Activated gamma-delta T cell treated with Interleukin-2 at 50 U/mL for 16 hours (primary cell): ENCODE results near the gene CBFA2T3.
A peak's percentile ranks its signal among the peaks of the same experiment; 100 is the strongest.
"Not testable (repeated sequence)": the region's sequence is repeated elsewhere in the genome, so short reads cannot be mapped to it uniquely, and the experiment has no call there.

Source experiments
- DNase-seq: peaks from one replicate; pipeline ENCODE4 v3.0.0-alpha.2; 2020

CBFA2T3 gene

GRCh38 chr16:89011909-89012621 lies 35.1 kb upstream of the CBFA2T3 start:
- no peak for DNase-seq

GRCh38 chr16:89010210-89010925 lies 33.4 kb upstream of the CBFA2T3 start:
- no peak for DNase-seq

- DNase-seq, result peak; percentile 25
These were observed 32.6 kb upstream of the CBFA2T3 start for GRCh38 chr16:89009343-89010209.

- DNase-seq, result not testable (repeated sequence)
These were observed 31.8 kb upstream of the CBFA2T3 start for GRCh38 chr16:89008796-89009195.

GRCh38 chr16:89007371-89008249 lies 30.6 kb upstream of the CBFA2T3 start:
- no peak for DNase-seq

- DNase-seq, result no peak
These were observed 29.2 kb upstream of the CBFA2T3 start for GRCh38 chr16:89006036-89006752.

GRCh38 chr16:89005201-89006035 lies 28.4 kb upstream of the CBFA2T3 start:
- DNase-seq, result no peak

GRCh38 chr16:89004209-89004831 lies 27.3 kb upstream of the CBFA2T3 start:
- no peak for DNase-seq

- no peak for DNase-seq
These were observed 26.8 kb upstream of the CBFA2T3 start for GRCh38 chr16:89003831-89004208.

- DNase-seq, result no peak
These were observed 26.1 kb upstream of the CBFA2T3 start for GRCh38 chr16:89002851-89003830.

GRCh38 chr16:89002081-89002480 lies 25.1 kb upstream of the CBFA2T3 start:
- DNase-seq, result not testable (repeated sequence)

- no peak for DNase-seq
These were observed 24.4 kb upstream of the CBFA2T3 start for GRCh38 chr16:89001117-89002027.

- no peak for DNase-seq
These were observed 23.4 kb upstream of the CBFA2T3 start for GRCh38 chr16:89000207-89000959.

- DNase-seq, result no peak
These were observed 22.6 kb upstream of the CBFA2T3 start for GRCh38 chr16:88999457-89000206.

GRCh38 chr16:88995746-88996535 lies 18.9 kb upstream of the CBFA2T3 start:
- no peak for DNase-seq

- no peak for DNase-seq
These were observed 18.2 kb upstream of the CBFA2T3 start for GRCh38 chr16:88995194-88995593.
